ENCODE measurements around the gene TPGS1.

The TPGS1 gene

DNA sequence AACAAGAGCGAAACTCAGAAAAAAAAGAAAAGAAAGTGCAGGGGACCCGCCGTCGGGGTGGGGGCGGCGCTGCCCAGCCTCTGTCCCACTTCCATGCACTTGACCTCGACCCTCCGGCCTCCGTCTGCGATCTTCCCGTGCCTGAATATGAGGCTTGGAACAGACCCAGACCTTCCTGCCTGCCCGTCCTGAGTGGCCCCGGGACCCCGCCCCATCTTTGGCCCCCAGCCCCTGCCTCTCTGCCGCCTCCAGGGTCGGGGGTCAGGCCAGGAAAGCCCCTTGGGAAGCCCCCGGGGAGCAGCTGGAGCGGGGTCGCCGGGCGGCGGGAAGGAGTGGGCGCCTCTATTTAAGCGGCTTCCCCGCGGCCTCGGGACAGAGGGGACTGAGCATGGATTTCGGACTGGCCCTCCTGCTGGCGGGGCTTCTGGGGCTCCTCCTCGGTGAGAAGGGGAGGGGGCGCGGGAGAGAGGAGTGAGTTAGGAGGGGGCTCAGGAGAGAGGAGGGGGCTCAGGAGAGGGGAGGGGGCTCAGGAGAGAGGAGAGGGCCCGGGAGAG lies 11.1 kb upstream of the TPGS1 start, which contains the start of gene MADCAM1:
Gene MADCAM1, plus strand, starts transcription at position 375 of the 554 bp plus-strand sequence. Its CDS starts 14 bp downstream, at position 389.
- no peak for DNase-seq

DNA sequence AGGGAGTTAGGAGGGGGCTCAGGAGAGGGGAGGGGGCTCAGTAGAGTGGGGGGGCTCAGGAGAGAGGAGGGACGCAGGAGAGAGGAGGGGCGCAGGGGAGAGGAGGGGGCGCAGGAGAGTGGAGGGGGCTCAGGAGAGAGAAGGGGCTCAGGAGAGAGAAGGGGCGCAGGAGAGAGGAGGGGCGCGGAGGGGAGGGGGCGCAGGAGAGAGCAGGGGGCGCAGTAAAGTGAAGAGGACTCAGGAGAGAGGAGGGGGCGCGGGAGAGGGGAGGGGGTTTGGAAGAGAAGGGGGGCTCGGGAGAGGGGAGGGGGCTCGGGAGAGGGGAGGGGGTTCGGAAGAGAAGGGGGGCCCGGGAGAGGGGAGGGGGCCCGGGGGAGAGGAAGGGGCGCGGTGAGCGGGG lies 10.3 kb upstream of the TPGS1 start:
- no peak for DNase-seq

DNA sequence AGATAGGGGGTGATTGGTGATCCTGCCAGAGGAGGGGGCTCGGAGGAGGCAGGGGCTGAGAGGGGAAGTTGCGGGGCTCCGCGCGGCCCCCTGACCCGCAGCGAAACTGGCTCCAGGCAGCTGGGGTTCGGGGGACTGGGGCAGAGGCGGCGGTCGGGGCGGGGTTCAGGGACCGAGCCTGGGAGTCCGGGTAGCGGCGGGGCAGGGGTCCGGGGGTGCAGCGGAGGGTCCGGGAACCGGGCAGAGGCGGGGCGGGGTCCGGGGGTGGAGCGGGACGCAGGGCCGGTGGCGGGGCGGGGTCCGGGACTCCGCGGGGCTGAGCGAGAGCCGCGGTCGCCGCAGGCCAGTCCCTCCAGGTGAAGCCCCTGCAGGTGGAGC lies 9.8 kb upstream of the TPGS1 start:
- no peak for DNase-seq

DNA sequence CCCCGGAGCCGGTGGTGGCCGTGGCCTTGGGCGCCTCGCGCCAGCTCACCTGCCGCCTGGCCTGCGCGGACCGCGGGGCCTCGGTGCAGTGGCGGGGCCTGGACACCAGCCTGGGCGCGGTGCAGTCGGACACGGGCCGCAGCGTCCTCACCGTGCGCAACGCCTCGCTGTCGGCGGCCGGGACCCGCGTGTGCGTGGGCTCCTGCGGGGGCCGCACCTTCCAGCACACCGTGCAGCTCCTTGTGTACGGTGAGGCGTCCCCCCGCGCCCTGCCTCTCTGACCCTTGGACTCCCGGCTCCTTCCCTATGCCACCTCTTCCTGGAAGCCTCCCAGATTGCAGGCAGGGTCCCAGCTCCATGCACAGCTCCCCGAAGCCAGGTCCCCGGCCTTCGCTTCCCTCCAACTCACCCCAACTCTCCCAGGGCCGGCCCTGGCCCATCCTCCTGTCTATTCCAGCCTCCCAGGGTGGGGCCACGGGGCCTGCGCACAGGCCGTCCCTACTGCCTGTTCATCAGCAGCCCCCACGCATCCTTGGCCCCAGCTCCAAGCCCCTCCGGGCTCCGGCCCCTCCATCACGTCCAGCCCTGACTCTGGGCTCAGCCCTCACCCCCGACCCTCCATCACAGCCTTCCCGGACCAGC lies 9.3 kb upstream of the TPGS1 start:
- DNase-seq = no peak

DNA sequence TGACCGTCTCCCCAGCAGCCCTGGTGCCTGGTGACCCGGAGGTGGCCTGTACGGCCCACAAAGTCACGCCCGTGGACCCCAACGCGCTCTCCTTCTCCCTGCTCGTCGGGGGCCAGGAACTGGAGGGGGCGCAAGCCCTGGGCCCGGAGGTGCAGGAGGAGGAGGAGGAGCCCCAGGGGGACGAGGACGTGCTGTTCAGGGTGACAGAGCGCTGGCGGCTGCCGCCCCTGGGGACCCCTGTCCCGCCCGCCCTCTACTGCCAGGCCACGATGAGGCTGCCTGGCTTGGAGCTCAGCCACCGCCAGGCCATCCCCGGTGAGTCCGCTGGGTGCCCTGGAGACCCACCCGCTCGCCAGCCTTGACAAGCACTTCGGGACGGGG lies 8.8 kb upstream of the TPGS1 start:
- no peak for DNase-seq

DNA sequence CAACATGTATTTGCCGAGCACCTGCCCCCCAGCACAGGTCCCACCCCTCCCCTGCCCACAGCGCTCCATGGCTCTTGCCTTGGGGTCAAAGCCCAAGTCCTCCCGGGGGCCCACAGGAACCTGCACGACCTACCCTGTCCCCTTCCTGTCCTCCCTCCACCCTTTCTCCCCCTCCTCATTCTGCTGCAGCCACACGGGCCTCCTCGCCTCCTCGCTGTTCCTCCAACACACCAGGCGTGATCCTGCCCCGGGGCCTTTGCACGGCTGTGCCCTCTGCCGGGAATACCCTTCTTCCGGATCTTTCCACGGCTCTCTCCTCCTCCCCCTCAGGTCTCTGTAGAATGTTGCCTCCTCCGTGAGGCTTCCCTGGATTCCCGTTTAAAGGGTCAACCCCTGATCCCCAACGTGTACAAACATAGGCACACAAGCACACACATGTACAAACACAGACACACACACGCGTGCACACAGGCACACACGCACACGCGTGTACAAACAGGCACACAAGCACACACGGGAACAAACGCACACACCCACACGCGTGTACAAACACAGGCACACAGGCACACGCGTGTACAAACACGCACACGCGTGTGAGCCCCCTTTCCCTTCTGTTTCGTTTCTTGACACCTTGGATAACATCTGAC lies 8.2 kb upstream of the TPGS1 start:
- DNase-seq = no peak

DNA sequence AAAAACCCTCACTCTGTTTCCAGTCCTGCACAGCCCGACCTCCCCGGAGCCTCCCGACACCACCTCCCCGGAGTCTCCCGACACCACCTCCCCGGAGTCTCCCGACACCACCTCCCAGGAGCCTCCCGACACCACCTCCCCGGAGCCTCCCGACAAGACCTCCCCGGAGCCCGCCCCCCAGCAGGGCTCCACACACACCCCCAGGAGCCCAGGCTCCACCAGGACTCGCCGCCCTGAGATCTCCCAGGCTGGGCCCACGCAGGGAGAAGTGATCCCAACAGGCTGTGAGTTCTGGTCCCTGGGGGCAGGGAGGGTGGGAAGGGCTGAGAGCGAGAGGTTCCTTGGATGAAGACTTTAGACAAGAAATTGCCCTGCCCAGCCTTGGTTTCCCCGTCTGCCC lies 5.7 kb upstream of the TPGS1 start:
- DNase-seq = no peak

DNA sequence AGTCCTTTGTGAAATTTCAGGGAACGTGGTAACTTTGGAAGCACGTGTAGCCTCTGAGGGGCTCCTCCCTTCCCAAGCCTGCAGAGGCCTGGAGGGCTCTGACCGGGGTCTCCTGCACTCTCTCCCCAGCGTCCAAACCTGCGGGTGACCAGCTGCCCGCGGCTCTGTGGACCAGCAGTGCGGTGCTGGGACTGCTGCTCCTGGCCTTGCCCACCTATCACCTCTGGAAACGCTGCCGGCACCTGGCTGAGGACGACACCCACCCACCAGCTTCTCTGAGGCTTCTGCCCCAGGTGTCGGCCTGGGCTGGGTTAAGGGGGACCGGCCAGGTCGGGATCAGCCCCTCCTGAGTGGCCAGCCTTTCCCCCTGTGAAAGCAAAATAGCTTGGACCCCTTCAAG lies 2.7 kb upstream of the TPGS1 start:
- DNase-seq = no peak

DNA sequence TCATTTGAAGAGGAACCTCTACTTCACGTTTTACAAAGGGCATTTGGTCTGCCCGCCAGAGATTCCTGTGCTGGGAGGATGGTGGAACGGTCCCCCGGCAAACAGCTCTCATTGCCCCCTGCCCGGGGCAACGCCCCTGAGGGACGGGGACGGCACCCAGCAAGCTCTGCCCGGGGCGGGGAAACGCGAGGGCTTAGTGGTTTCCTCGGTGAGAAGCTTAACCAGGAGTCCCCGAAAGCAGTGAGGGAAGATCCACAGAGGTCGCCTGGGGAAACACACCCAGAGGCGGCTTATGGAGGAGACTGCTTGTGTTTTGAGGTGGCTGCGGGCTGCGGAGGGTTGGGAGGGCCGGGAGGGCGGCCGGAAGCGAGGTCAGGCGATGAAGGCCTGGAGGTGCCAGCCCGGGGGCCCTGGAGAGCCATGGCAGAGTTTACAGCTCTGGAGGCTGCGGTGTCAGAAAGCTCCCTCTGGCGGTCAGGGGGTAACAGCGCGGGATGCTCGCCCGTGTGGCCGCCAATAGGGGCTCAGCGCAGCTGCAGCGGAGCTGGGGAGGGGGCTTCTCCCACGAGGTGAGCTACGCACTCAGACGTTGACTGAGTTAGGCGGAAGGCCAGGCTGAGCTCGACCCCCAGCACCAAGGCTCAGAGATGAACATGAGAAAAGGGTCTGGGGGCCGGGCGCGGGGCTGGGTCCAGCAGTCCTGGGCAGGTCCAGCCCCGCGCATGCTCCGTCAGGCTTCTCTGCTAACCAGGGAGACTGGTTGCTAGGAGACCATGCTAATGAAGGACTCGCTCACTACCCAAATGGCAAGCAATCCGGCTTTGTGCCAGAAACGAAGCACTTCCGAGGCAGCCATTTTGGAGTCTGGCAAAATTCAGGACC lies 652 bp upstream of the TPGS1 start:
- DNase-seq = peak; percentile 78 to 98

DNA sequence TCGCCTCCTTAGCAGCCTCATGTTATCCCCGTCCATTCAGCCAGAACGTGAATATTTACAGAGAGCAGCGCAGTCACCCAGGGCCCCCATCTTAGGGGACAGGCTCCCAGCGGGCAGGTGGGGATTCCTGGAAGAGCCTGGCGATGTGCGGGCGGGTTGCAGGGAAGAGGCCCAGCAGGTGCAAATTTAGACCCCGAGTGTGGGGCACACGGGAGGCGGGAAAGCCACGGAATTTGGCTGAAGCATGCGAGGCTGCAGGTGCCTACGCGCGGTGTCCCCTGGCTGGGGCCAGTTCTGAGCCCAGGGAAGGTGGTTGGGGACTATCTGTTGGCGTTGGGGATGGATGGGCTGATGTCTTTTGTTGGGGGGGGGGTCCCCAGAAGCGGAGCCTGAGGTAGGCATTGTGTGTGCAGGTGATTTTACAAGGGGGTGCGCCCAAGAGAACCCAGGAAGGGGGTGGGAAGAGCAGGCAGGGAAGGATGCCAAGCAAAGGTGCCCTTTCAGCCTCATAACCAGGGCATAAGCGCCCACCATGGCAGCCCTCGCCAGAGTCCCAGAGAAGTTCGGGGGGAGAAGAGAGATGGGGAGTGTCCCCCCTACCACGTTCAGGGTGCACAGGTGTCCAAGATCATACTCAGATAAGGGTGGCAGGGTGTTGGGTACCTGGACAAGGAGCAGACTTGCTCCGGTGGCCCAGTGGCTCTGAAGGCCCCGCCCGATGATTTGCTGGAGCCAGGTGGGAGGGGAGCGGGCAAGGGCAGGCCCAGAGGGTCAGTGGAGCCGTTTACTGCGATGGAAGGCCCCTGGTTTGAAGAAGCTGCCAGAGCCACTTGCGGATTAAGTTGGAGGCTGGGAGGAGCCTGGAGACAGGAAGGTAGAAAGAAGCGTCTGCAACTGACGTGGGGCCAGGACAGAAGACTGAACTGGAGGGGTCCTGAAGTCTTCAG lies 1.2 kb downstream of the TPGS1 start:
- no peak for DNase-seq

DNA sequence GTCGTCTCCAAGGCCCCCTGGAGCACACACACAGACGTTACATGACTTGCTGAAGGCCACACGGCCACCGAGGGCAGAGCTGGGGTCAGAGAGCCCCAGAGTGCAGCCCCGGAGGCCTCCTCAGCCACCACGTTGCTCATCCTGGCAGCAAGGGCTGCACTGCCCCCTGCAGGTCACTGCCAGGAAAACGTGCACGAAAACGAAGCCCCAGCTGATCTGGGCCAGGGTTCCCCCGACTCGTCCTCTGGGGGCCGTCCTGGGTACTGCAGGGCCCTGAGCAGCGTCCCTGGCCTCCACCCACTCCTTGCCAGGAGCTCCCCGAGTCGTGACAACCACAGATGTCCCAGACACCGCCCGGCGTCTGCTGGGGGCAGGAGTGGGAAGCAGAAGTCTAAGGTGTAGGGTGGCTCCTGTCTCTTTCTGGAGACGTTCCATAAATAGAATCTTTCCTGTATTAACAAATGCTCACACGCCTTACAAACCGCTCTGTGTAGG lies 3.4 kb downstream of the TPGS1 start:
- DNase-seq = peak in 1 of 2 experiments; percentile 3

DNA sequence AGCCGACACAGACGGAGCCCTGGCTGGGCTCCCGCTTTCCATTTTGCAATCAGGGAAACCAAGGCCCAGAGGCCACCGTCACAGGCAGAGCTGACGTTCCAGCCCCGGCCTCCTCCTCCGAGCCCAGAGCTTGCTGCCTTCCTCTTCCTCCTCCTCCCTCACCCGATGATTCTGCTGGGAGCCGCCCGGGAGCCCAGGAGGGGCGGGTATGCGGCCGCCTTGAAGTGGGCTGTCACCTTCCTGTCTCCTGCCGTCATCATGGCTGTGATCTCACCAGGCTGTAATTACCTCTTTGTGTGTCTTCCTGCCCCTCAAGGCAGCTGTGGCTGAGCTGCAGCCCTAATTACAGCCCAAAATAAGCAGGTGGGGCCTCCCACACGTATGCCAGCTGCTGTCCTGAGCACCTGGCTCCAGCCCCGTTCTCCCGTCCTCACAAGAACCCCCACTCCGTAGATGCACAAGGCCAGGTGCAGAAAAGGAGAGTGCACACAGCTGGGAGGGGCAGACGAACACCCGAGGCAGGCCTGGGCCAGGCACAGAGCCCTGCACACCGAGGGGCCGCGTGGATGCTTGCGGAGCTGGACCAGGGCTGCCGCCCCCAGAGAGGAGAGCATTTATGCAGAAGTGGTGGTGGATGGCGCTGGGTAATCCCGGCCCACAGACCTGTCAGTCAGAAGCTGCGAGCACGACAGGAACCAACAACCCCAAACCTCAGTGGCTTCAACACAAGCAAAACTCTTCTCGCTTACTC lies 4.0 kb downstream of the TPGS1 start:
- no peak for DNase-seq

DNA sequence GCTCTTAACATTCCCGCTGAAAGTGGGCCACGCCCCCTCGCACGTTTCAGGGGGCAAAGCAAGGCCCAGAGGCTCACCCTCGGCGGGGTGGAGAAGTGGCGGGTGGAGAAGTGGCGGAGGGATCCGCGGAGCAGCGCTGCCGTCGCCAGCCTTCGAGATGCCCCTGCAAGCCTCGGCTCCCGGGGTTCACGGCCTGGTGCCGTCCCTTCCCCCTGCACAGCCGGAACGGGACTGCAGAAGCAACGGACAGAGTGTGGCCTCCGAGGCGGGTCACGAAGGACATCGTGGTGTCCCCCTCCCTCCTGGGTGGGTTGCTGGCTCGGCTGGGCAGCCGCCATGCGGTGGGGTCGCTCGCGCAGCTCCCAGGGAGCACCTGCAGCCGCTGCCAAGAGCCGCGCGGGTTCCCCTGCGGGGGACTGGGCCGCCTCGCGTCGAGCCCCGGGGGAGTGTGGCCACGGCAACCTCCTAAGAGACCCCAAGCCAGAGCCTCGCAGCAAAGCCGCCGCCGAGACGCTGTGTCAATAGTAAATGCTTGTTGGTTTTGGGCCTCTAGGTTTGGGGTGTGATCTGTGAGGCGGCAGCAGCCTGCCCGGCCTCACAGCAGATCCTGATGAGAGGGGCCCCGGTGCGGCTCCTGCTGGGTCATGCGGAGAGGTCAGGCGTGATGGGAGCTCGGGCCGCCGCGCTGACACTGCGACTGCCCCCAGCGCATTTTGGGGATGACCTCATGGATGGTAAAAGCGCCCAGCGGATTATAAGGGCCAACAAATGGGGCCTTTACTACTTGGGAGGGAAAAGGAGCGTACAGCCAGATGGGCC lies 5.5 kb downstream of the TPGS1 start:
- no peak for DNase-seq

DNA sequence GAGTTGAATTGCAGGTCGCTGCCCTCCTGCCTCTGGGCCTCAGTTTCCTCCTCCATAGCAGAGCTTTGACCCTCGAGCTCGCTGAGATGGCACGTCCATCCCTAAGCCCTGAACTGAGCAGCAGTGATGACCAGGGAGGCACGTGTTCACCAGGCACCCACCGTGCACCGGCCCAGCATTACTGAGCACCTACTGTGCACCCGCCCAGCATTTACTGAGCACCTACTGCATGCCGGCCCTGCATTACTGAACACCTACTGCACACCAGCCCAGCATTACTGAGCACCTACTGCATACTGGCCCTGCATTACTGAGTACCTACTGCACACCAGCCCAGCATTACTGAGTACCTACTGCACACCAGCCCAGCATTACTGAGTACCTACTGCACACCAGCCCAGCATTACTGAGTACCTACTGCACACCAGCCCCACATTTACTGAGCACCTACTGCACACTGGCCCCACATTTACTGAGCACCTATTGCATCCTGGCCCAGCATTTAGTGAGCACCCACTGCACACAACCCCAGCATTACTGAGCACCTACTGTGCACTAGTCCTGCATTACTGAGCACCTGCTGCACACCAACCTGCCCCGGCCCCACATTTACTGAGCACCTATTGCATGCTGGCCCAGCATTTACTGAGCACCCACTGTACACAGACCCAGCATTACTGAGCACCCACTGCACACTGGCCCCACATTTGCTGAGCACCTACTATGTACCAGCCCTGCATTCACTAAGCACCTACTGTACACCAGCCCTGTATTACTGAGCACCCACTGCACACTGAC lies 6.3 kb downstream of the TPGS1 start:
- DNase-seq = no peak

DNA sequence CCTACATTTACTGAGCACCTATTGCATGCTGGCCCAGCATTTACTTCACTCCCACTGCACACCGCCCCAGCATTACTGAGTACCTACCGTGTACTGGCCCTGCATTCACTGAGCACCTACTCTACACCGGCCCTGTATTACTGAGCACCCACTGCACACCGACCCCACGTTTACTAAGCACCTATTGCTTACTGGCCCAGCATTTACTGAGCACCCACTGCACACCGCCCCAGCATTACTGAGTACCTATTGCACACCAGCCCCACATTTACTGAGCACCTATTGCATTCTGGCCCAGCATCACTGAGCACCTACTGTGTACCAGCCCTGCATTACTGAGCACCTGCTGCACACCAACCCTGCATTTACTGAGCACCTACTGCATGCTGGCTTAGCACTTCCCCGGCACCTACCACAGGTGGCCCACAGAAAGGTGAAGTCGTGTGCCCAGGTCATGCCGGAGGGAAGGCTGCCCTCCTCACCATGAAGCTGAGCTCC lies 6.9 kb downstream of the TPGS1 start:
- no peak for DNase-seq

DNA sequence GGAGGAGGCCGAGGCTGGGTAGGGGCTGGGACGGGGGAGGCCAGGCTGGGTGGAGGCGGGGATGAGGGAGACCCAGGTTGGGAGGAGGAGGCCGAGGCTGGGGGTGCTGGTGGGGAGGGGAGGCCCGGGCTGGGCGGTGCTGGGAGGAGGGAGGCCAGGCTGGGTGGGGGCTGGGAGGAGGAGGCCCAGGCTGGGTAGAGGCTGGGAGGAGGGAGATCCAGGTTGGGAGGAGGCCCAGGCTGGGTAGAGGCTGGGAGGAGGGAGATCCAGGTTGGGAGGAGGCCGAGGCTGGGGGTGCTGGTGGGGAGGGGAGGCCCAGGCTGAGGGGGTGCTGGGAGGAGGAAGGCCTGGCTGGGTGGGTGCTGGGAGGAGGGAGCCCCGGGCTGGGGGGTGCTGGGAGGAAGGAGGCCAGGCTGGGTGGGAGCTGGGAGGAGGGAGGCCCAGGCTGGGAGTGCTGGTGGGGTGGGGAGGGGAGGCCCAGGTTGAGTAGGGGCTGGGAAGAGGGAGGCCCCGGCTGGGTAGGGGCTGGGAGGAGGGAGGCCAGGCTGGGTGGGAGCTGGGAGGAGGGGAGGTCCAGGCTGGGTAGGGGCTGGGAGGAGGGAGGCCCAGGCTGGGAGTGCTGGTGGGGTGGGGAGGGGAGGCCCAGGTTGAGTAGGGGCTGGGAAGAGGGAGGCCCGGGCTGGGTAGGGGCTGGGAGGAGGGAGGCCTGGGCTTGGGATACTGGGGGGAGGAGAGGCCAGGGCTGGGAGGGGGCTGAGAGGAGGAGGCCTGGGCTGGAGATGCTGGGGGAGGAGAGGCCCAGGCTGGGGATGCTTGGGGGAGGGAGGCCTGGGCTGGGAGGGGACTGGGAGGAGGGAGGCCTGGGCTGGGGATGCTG lies 10.7 kb downstream of the TPGS1 start:
- DNase-seq = no peak

DNA sequence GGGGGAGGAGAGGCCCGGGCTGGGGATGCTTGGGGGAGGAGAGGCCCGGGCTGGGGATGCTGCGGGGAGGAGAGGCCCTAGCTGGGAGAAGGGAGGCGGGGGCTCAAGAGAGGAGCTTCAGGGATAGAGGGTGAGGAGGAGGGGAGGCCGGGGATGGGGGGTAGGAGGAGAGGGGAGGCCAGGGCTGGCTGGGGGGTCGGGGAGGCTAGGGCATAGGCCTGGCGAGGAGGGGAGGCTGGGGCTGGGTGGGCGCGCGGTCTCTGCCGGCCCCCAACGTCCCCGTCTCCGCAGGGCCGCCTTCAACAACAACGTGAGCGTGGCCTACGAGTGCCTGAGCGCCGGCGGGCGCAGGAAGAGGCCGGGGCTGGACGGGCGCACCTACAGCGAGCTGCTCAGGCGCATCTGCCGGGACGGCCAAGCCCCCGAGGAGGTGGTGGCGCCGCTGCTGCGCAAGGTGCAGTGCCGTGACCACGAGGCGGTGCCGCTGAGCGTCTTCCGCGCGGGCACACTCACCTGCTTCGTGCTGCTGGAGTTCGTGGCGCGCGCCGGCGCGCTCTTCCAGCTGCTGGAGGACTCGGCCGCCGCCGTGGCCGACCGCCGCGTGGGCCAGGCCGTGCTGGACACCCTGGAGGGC lies 11.4 kb downstream of the TPGS1 start:
- no peak for DNase-seq

DNA sequence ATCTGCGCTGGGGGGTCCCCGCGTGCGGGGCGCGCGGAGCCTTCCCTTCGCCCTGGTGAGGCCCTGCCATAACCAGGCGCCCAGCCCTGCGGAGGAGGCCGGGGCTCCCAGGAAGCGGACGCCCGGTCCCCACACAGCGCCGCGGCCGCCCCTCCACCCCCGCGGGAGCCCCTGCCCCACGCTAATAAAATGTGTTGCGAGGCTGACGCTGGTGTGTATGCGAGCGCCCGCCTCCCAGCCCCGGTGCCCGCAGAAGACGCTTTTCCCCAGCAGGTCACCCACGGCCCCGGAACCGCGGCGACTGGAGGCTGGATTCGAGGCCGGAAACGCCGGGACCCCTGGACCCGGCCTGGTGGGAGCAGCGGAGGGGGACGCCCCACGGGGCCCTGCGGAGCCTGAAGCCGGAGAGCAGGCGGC lies 12.2 kb downstream of the TPGS1 start:
- no peak for DNase-seq
